Breast epithelium (tissue), 3 donors: ENCODE data around the gene PLB1.

ENCODE experiments used
- POLR2A ChIP-seq: fragments of 450-650 bp; IDR thresholded peaks from one replicate; pipeline ENCODE4 v1.6.1; 2016; ENCODE audit warnings: antibody characterized with exemption, mild to moderate bottlenecking, moderate library complexity
- TF ChIP-seq, protein P1 (sequence below), 3 donors: fragments of 450-650 bp; IDR thresholded peaks; one replicate each; pipeline ENCODE4 v1.5.1; 2016 to 2017; ENCODE audit warnings: antibody characterized with exemption in 3 of 3, mild to moderate bottlenecking in 3 of 3, moderate library complexity in 3 of 3

DNA sequence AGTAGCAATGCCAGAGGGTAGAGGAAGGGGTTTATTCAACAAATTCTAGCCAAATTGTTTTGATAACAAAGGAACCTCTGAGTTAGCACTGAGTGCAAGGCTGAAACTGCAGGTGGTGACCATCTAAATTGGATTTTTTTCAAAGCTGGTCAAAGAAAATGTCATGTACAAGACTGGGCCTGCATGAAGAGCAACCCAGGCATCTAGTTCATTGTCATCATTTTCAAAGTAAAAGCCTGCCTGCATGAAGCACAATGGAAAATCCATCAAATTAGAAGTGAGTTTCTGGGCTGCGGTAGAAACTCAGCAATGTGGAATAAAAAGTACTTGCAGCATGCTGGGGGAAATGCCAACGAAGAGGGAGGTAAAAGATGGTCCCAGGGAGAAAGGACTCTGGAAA, 175.0 kb downstream of the PLB1 start:
- TF ChIP-seq POLR2A = no peak
- TF ChIP-seq, protein P1, sequence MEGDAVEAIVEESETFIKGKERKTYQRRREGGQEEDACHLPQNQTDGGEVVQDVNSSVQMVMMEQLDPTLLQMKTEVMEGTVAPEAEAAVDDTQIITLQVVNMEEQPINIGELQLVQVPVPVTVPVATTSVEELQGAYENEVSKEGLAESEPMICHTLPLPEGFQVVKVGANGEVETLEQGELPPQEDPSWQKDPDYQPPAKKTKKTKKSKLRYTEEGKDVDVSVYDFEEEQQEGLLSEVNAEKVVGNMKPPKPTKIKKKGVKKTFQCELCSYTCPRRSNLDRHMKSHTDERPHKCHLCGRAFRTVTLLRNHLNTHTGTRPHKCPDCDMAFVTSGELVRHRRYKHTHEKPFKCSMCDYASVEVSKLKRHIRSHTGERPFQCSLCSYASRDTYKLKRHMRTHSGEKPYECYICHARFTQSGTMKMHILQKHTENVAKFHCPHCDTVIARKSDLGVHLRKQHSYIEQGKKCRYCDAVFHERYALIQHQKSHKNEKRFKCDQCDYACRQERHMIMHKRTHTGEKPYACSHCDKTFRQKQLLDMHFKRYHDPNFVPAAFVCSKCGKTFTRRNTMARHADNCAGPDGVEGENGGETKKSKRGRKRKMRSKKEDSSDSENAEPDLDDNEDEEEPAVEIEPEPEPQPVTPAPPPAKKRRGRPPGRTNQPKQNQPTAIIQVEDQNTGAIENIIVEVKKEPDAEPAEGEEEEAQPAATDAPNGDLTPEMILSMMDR (IDR thresholded peaks at IDR 0.05) = no peak
